ENCODE measurements around the gene CD96.

DNA sequence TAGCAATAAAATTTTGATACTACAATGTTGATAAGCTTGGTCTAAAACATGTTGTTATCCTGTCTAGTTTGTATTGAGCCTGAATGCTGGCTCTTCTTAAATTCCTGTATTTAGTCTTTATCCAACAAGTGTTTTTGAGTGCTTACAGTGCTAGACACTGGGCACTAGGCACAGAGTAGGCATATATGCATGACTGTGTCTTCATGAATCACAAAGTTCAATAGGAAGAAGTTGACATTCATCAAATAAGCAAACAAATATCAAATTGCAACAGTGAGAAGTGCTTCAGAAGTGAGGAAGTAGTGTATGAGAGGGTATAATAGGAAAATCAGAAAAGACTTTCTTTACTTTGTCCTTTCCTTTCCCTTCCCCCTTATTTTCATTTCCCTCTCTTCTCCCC is 6.8 kb downstream of the CD96 start:
- no peak for TF ChIP-seq POLR2A (IDR thresholded peaks at IDR 0.05)
- TF ChIP-seq, protein P1, sequence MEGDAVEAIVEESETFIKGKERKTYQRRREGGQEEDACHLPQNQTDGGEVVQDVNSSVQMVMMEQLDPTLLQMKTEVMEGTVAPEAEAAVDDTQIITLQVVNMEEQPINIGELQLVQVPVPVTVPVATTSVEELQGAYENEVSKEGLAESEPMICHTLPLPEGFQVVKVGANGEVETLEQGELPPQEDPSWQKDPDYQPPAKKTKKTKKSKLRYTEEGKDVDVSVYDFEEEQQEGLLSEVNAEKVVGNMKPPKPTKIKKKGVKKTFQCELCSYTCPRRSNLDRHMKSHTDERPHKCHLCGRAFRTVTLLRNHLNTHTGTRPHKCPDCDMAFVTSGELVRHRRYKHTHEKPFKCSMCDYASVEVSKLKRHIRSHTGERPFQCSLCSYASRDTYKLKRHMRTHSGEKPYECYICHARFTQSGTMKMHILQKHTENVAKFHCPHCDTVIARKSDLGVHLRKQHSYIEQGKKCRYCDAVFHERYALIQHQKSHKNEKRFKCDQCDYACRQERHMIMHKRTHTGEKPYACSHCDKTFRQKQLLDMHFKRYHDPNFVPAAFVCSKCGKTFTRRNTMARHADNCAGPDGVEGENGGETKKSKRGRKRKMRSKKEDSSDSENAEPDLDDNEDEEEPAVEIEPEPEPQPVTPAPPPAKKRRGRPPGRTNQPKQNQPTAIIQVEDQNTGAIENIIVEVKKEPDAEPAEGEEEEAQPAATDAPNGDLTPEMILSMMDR (IDR thresholded peaks at IDR 0.05) = no peak

All from ovary (tissue), 3 donors.